Renal cortex interstitium (tissue), 3 donors: ENCODE data around the gene PET100. TPM values are rescaled to one million over a fixed set of nuclear protein-coding genes. Genes with fewer than 3 reads are reported as not detected.

Experiments
- polyA plus RNA-seq, 3 donors: library from polyadenylated mRNA; unstranded; fragments of 120-200 nt; gene quantifications; one replicate each; pipeline ENCODE4 v1.2.1, GENCODE V29; 2013; ENCODE audit not compliant: insufficient read length in 3 of 3

PET100 gene
- polyA plus RNA-seq, 3 donors = 94.6 to 126 (median 122) TPM

Other genes starting within 250 kb of the PET100 start
- 1 to 10 TPM; 6.0 to 7.9 (median 7.6) TPM for gene PEX11G, start 140.8 kb upstream of the PET100 start, polyA plus RNA-seq
- gene ZNF358, start 113.7 kb upstream of the PET100 start, polyA plus RNA-seq = 10 to 100 TPM; 31.9 to 59.6 (median 59.1) TPM
- gene MCOLN1, start 107.2 kb upstream of the PET100 start, polyA plus RNA-seq = 10 to 100 TPM; 12.7 to 22.5 (median 15.8) TPM
- 10 to 100 TPM; 32.0 to 57.0 (median 43.3) TPM for gene PNPLA6, start 94.1 kb upstream of the PET100 start, polyA plus RNA-seq
- gene CAMSAP3, start 33.9 kb upstream of the PET100 start, polyA plus RNA-seq = 10 to 100 TPM; 16.4 to 25.4 (median 22.4) TPM
- gene XAB2, start 248 bp upstream of the PET100 start, polyA plus RNA-seq = 10 to 100 TPM; 31.4 to 45.7 (median 42.6) TPM
- 1 to 10 TPM in 1 of 3 donors, under 1 TPM in 2; 0.42 to 1.8 (median 0.83) TPM for gene PCP2, start 3.9 kb downstream of the PET100 start, polyA plus RNA-seq
- 10 to 100 TPM; 61.3 to 86.4 (median 75.4) TPM for gene STXBP2, start 7.3 kb downstream of the PET100 start, polyA plus RNA-seq
- 1 to 10 TPM in 2 of 3 donors, under 1 TPM in 1; 0.76 to 1.7 (median 1.4) TPM for gene RETN, start 39.3 kb downstream of the PET100 start, polyA plus RNA-seq
- under 1 TPM; 0.14 to 0.61 (median 0.39) TPM for gene MCEMP1, start 47.3 kb downstream of the PET100 start, polyA plus RNA-seq
- gene TRAPPC5, start 51.0 kb downstream of the PET100 start, polyA plus RNA-seq = 10 to 100 TPM; 36.3 to 71.1 (median 62.5) TPM
- under 1 TPM in 2 of 3 donors, not detected in 1; 0.06 to 0.14 TPM for gene FCER2, start 72.3 kb downstream of the PET100 start, polyA plus RNA-seq
- gene CLEC4G, start 102.3 kb downstream of the PET100 start, polyA plus RNA-seq = under 1 TPM in 1 of 3 donors, not detected in 2; 0.17 TPM
- 1 to 10 TPM; 1.4 to 2.7 (median 1.5) TPM for gene CD209, start 117.7 kb downstream of the PET100 start, polyA plus RNA-seq
- gene CLEC4M, start 133.4 kb downstream of the PET100 start, polyA plus RNA-seq = 1 to 10 TPM; 2.0 to 4.2 (median 3.4) TPM
- 10 to 100 TPM; 14.2 to 18.7 (median 14.9) TPM for gene EVI5L, start 200.4 kb downstream of the PET100 start, polyA plus RNA-seq
- 1 to 10 TPM; 5.6 to 9.4 (median 8.1) TPM for gene PRR36, start 244.6 kb downstream of the PET100 start, polyA plus RNA-seq